Duodenal mucosa (tissue), 2 donors: ENCODE results near the gene TGFA.
A peak's percentile ranks its signal among the peaks of the same experiment; 100 is the strongest.

ENCODE experiments used
- H3K27ac ChIP-seq: one replicate; pipeline ENCODE4 v1.7.0; 2013; ENCODE audit warnings: low read depth, low read length
- H3K27me3 ChIP-seq, 2 donors: one replicate each; pipeline ENCODE4 v1.7.0; 2013; ENCODE audit warnings: low read length in 2 of 2, control low read depth in 1 of 2; ENCODE audit not compliant: insufficient read depth in 2 of 2, control insufficient read depth in 1 of 2
- H3K36me3 ChIP-seq, 2 donors: one replicate each; pipeline ENCODE4 v1.7.0; 2013; ENCODE audit warnings: low read length in 2 of 2, control low read depth in 1 of 2; ENCODE audit not compliant: insufficient read depth in 2 of 2, control insufficient read depth in 1 of 2
- H3K4me1 ChIP-seq, 2 donors: one replicate each; pipeline ENCODE4 v1.7.0; 2013; ENCODE audit warnings: low read length in 2 of 2, control low read depth in 1 of 2; ENCODE audit not compliant: insufficient read depth in 2 of 2, control insufficient read depth in 1 of 2
- H3K4me3 ChIP-seq, 2 donors: one replicate each; pipeline ENCODE4 v1.7.0; 2013; ENCODE audit warnings: low read length in 2 of 2, low read depth in 1 of 2
- H3K9ac ChIP-seq, 2 donors: one replicate each; pipeline ENCODE4 v1.7.0; 2013; ENCODE audit warnings: low read length in 2 of 2, low read depth in 1 of 2
- H3K9me3 ChIP-seq, 2 donors: one replicate each; pipeline ENCODE4 v1.7.0; 2013; ENCODE audit warnings: low read length in 2 of 2, control low read depth in 1 of 2; ENCODE audit not compliant: control insufficient read depth in 1 of 2

TGFA gene

DNA sequence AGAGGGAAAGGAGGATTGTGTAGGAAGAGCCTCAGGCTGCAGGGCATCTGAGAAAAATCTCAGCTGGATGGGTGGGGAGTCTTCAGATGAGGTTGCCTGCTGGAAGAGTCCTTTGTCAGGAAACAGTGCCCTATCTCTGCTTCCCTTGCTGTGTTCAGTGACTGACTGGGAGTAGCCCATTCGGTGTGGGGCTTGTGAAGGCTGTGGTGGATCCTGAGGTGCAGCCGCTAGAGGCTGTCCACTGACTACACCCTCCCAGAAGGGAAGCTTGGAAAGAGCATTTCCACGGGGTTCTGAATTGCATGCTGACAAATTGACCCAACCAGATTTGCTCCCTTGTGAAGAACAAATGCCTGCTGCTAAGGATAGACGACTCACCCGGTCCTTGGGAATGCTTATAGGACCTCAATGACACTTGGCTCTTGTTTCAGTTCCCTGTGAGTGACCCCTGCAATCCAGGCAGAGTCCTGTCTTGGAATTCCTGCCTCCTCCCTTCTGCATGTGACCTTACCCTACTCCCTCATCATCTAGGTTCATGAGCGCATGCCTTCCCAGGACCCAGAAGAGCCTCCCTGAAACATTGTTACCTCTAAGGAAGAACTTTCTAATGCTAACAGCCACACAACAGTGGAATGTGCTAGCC is 142.0 kb downstream of the TGFA start:
- H3K4me3 ChIP-seq: no peak overlapping the region
- no peaks in the 10 kb centered on the region for H3K9me3 ChIP-seq
- H3K27ac ChIP-seq: no peak overlapping the region
- peaks cover 18 to 19% of the 10 kb centered on the region in 2 donors for H3K4me1 ChIP-seq
- H3K27me3 ChIP-seq: no peaks in the 10 kb centered on the region
- H3K36me3 ChIP-seq: no peaks in the 10 kb centered on the region
- H3K9ac ChIP-seq: no peak overlapping the region

DNA sequence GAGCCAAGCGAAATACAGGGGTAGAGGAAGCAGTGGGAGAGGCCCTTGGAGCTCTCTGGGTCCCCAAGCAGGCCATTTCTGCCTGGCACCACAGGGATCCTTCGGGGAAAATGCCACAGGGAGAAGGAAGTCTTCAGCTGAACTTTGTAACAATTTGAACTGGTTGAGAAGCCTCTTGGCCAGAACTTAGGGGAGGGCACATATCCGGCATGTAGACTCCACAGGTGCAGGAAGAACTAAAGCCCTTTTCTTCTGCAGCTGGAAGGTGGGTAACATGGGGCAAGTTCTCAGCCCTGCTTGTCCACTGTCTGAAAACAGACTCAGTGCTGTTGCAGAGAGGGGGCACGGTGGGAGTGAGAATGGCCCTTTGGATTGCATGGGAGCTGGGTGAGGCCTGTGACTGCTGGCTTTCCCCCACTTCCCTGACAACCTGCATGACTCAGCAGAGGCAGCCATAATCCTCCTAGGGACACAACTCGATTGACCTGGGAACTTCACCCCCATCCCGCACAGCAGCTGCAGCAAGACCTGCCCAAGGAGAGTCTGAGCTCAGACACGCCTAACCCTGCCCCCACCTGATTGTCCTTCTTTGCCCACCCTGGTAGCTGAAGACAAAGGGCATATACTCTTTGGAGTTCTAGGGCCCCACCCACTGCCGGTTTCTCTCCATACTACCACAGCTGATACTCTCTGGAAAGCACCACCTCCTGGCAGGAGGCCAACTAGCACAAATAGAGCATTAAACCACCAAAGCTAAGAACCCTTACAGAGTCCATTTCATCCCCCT is 150.2 kb downstream of the TGFA start:
- no peak overlapping the region for H3K27ac ChIP-seq
- peaks cover 5 to 11% of the 10 kb centered on the region in 2 donors for H3K4me1 ChIP-seq
- H3K36me3 ChIP-seq: no peaks in the 10 kb centered on the region
- no peaks in the 10 kb centered on the region for H3K9me3 ChIP-seq
- no peak overlapping the region for H3K9ac ChIP-seq
- H3K27me3 ChIP-seq: no peaks in the 10 kb centered on the region
- peak overlapping the region; percentile 8 to 35 for H3K4me3 ChIP-seq

- Histone ChIP-seq H3K36me3 (no peaks in the 10 kb centered on the region), H3K9ac (no peak overlapping the region), H3K27me3 (peaks cover 4 to 5% of the 10 kb centered on the region in 2 donors), H3K9me3 (no peaks in the 10 kb centered on the region), H3K27ac (no peak overlapping the region), H3K4me3 (no peak overlapping the region), H3K4me1 (peaks cover 5 to 11% of the 10 kb centered on the region in 2 donors)
These were observed 153.1 kb downstream of the TGFA start for GRCh38 chr2:70400539-70400938.

GRCh38 chr2:70399046-70399445 is 154.6 kb downstream of the TGFA start:
- no peaks in the 10 kb centered on the region for H3K36me3 ChIP-seq
- no peak overlapping the region for H3K4me3 ChIP-seq
- no peaks in the 10 kb centered on the region for H3K9me3 ChIP-seq
- no peak overlapping the region for H3K27ac ChIP-seq
- H3K27me3 ChIP-seq: peaks cover 4 to 5% of the 10 kb centered on the region in 2 donors
- H3K9ac ChIP-seq: no peak overlapping the region
- peaks cover 5 to 11% of the 10 kb centered on the region in 2 donors for H3K4me1 ChIP-seq
